GM12878 (cell line): Measurements from ENCODE around the gene OR7G2. TPM values are rescaled to one million over a fixed set of nuclear protein-coding genes. Genes with fewer than 3 reads are reported as not detected.

Experiments used
- BHLHE40 ChIP-seq, 2 experiments: fragments of 450-650 bp in 1 of 2; IDR thresholded peaks; 2 replicates each; pipeline ENCODE4 v1.6.1; 2011 to 2017; ENCODE audit warnings: low read depth in 2 of 2, borderline replicate concordance in 1 of 2, improper control_type of control experiment in 1 of 2, low read length in 1 of 2, mild to moderate bottlenecking in 1 of 2
- CHD4 ChIP-seq: fragments of 200-600 bp; sonication (generic); IDR thresholded peaks from 2 replicates; pipeline ENCODE4 v1.6.1; 2016; ENCODE audit warnings: mild to moderate bottlenecking
- FOXK2 ChIP-seq: fragments of 450-650 bp; IDR thresholded peaks from 2 replicates; pipeline ENCODE4 v1.6.1; 2017; ENCODE audit warnings: mild to moderate bottlenecking, moderate library complexity
- MEF2B ChIP-seq: fragments of 450-650 bp; IDR thresholded peaks from 2 replicates; pipeline ENCODE4 v1.6.1; 2018; ENCODE audit warnings: mild to moderate bottlenecking, moderate library complexity; ENCODE audit not compliant: partially characterized antibody, poor library complexity, severe bottlenecking
- PBX3 ChIP-seq: IDR thresholded peaks from 2 replicates; pipeline ENCODE4 v1.6.1; 2011; ENCODE audit warnings: mild to moderate bottlenecking, low read depth, low read length, moderate library complexity; ENCODE audit not compliant: insufficient replicate concordance
- RCOR1 ChIP-seq: conservative IDR thresholded peaks from 2 replicates; pipeline ENCODE4 v1.6.1; 2012; ENCODE audit warnings: low read depth, low read length, improper control_type of control experiment
- polyA plus RNA-seq, 11 experiments: library from polyadenylated mRNA; depleted of rRNA in 4 of 11; unstranded in 6 of 11; stranded (reverse) in 5 of 11; fragments of >200 nt; fragmentation: Nextera tagmentation in 4 of 11; fragmentation: Illumina TruSeq in 1 of 11; extraction: Ambion mirVana in 4 of 11; extraction: Trizol in 1 of 11; gene quantifications; 1 replicate in 1 of 11; 2 replicates in 10 of 11; pipeline versions ENCODE4 v1.2.1 to v1.2.3, GENCODE V29; 2011 to 2016; ENCODE audit warnings: inconsistent platforms in 2 of 11, missing spikeins in 2 of 11, low read depth in 1 of 11
- total RNA-seq, 4 experiments: library from RNA; depleted of rRNA in 3 of 4; stranded (reverse); fragments of >200 nt in 3 of 4; fragmentation: Illumina TruSeq in 1 of 4; extraction: Trizol in 1 of 4; gene quantifications; 2 replicates each; pipeline versions ENCODE4 v1.2.1 to v1.2.3, GENCODE V29; 2013 to 2021
- TF ChIP-seq, protein P1 (sequence below): fragments of 450-650 bp; formaldehyde crosslinking; IDR thresholded peaks from 2 replicates; pipeline ENCODE4 v1.5.0; 2022; ENCODE audit warnings: mild to moderate bottlenecking, missing genetic modification characterization
- TF ChIP-seq, protein P2 (sequence below): fragments of 450-650 bp; IDR thresholded peaks from 2 replicates; pipeline ENCODE4 v1.6.1; 2018; ENCODE audit warnings: borderline replicate concordance, mild to moderate bottlenecking; ENCODE audit not compliant: partially characterized antibody

Gene OR7G2
- total and polyA plus RNA-seq, 10 of the 15 experiments (the other 5 are each of a cell fraction or from before 2014, with no cell fraction given): not detected

- TF ChIP-seq, protein P1, sequence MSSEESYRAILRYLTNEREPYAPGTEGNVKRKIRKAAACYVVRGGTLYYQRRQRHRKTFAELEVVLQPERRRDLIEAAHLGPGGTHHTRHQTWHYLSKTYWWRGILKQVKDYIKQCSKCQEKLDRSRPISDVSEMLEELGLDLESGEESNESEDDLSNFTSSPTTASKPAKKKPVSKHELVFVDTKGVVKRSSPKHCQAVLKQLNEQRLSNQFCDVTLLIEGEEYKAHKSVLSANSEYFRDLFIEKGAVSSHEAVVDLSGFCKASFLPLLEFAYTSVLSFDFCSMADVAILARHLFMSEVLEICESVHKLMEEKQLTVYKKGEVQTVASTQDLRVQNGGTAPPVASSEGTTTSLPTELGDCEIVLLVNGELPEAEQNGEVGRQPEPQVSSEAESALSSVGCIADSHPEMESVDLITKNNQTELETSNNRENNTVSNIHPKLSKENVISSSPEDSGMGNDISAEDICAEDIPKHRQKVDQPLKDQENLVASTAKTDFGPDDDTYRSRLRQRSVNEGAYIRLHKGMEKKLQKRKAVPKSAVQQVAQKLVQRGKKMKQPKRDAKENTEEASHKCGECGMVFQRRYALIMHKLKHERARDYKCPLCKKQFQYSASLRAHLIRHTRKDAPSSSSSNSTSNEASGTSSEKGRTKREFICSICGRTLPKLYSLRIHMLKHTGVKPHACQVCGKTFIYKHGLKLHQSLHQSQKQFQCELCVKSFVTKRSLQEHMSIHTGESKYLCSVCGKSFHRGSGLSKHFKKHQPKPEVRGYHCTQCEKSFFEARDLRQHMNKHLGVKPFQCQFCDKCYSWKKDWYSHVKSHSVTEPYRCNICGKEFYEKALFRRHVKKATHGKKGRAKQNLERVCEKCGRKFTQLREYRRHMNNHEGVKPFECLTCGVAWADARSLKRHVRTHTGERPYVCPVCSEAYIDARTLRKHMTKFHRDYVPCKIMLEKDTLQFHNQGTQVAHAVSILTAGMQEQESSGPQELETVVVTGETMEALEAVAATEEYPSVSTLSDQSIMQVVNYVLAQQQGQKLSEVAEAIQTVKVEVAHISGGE: no peak
- TF ChIP-seq BHLHE40 (IDR thresholded peaks at IDR 0.05; ENCODE audit: borderline replicate concordance in 1 of 2, low read depth in 2 of 2, low read length in 1 of 2) (no peak), CHD4 (no peak), MEF2B (no peak), FOXK2 (no peak), PBX3 (no peak), RCOR1 (no peak)
- TF ChIP-seq, protein P2, sequence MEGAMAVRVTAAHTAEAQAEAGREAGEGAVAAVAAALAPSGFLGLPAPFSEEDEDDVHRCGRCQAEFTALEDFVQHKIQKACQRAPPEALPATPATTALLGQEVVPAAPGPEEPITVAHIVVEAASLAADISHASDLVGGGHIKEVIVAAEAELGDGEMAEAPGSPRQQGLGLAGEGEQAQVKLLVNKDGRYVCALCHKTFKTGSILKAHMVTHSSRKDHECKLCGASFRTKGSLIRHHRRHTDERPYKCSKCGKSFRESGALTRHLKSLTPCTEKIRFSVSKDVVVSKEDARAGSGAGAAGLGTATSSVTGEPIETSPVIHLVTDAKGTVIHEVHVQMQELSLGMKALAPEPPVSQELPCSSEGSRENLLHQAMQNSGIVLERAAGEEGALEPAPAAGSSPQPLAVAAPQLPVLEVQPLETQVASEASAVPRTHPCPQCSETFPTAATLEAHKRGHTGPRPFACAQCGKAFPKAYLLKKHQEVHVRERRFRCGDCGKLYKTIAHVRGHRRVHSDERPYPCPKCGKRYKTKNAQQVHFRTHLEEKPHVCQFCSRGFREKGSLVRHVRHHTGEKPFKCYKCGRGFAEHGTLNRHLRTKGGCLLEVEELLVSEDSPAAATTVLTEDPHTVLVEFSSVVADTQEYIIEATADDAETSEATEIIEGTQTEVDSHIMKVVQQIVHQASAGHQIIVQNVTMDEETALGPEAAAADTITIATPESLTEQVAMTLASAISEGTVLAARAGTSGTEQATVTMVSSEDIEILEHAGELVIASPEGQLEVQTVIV: no peak
- TF ChIP-seq, all 136 proteins: peak for 5
Measured at GRCh38 chr19:9130965-9131364, 23.7 kb upstream of the OR7G2 start (continued).
